ENCODE data around the gene MAP1LC3C.
A peak's percentile ranks its signal among the peaks of the same experiment; 100 is the strongest.
"Not testable (repeated sequence)": the region's sequence is repeated elsewhere in the genome, so short reads cannot be mapped to it uniquely, and the experiment has no call there.

Gene MAP1LC3C

GRCh38 chr1:241994171-241994570, 4.7 kb downstream of the MAP1LC3C start:
- Histone ChIP-seq H4K20me1 (ENCODE audit: insufficient read depth) (no peaks in the 10 kb centered on the region), H3K27me3 (ENCODE audit: insufficient read depth, low read depth) (no peaks in the 10 kb centered on the region), H3K79me2 (ENCODE audit: insufficient read depth, low read depth) (no peaks in the 10 kb centered on the region), H2AFZ (ENCODE audit: low read depth) (no peak overlapping the region), H3K36me3 (ENCODE audit: insufficient read depth) (no peaks in the 10 kb centered on the region), H3K4me3 (IDR thresholded peaks at IDR 0.05; ENCODE audit: insufficient read depth, low read depth, low read length) (no peak overlapping the region), H3K4me1 (ENCODE audit: low read depth, poor library complexity, severe bottlenecking) (no peaks in the 10 kb centered on the region), H3K27ac (no peak overlapping the region), H3K9ac (no peak overlapping the region), H3K4me2 (no peak overlapping the region)
- no peak for TF ChIP-seq CTCF (conservative IDR thresholded peaks at IDR 0.05; ENCODE audit: low read depth, low read length)

- Histone ChIP-seq H3K79me2 (ENCODE audit: insufficient read depth, low read depth) (no peaks in the 10 kb centered on the region), H3K4me1 (ENCODE audit: low read depth, poor library complexity, severe bottlenecking) (no peaks in the 10 kb centered on the region), H3K36me3 (ENCODE audit: insufficient read depth) (no peaks in the 10 kb centered on the region), H3K27me3 (ENCODE audit: insufficient read depth, low read depth) (no peaks in the 10 kb centered on the region), H3K4me2 (no peak overlapping the region), H4K20me1 (ENCODE audit: insufficient read depth) (no peaks in the 10 kb centered on the region), H3K27ac (no peak overlapping the region), H2AFZ (ENCODE audit: low read depth) (no peak overlapping the region), H3K4me3 (IDR thresholded peaks at IDR 0.05; ENCODE audit: insufficient read depth, low read depth, low read length) (no peak overlapping the region), H3K9ac (no peak overlapping the region)
- no peak for TF ChIP-seq CTCF (conservative IDR thresholded peaks at IDR 0.05; ENCODE audit: low read depth, low read length)
Measured at GRCh38 chr1:241992734-241993133, 6.2 kb downstream of the MAP1LC3C start.

GRCh38 chr1:241990040-241990439, 8.9 kb downstream of the MAP1LC3C start:
- no peak overlapping the region for H3K4me2 ChIP-seq
- no peak overlapping the region for H3K4me3 ChIP-seq (IDR thresholded peaks at IDR 0.05; ENCODE audit: insufficient read depth, low read depth, low read length)

GRCh38 chr1:241988389-241988930, 10.4 kb downstream of the MAP1LC3C start:
- not testable (repeated sequence) for H3K27ac ChIP-seq; H4K20me1 ChIP-seq (ENCODE audit: insufficient read depth); H3K4me3 ChIP-seq (IDR thresholded peaks at IDR 0.05; ENCODE audit: insufficient read depth, low read depth, low read length); H3K9ac ChIP-seq; H3K4me1 ChIP-seq (ENCODE audit: low read depth, poor library complexity, severe bottlenecking); H3K27me3 ChIP-seq (ENCODE audit: insufficient read depth, low read depth); H3K79me2 ChIP-seq (ENCODE audit: insufficient read depth, low read depth); H3K36me3 ChIP-seq (ENCODE audit: insufficient read depth); H2AFZ ChIP-seq (ENCODE audit: low read depth); H3K4me2 ChIP-seq

More at GRCh38 chr1:241990040-241990439, 8.9 kb downstream of the MAP1LC3C start:
- Histone ChIP-seq H3K36me3 (ENCODE audit: insufficient read depth) (no peaks in the 10 kb centered on the region), H3K79me2 (ENCODE audit: insufficient read depth, low read depth) (no peaks in the 10 kb centered on the region), H3K9ac (no peak overlapping the region), H4K20me1 (ENCODE audit: insufficient read depth) (no peaks in the 10 kb centered on the region), H3K27me3 (ENCODE audit: insufficient read depth, low read depth) (no peaks in the 10 kb centered on the region), H2AFZ (ENCODE audit: low read depth) (no peak overlapping the region), H3K27ac (no peak overlapping the region), H3K4me1 (ENCODE audit: low read depth, poor library complexity, severe bottlenecking) (no peaks in the 10 kb centered on the region)
- TF ChIP-seq CTCF (conservative IDR thresholded peaks at IDR 0.05; ENCODE audit: low read depth, low read length): no peak

- H3K4me1 ChIP-seq (ENCODE audit: low read depth, poor library complexity, severe bottlenecking): no peaks in the 10 kb centered on the region
- no peaks in the 10 kb centered on the region for H3K79me2 ChIP-seq (ENCODE audit: insufficient read depth, low read depth)
- H3K27ac ChIP-seq: no peak overlapping the region
- H3K27me3 ChIP-seq (ENCODE audit: insufficient read depth, low read depth): no peaks in the 10 kb centered on the region
- H3K4me3 ChIP-seq (IDR thresholded peaks at IDR 0.05; ENCODE audit: insufficient read depth, low read depth, low read length): no peak overlapping the region
- no peak overlapping the region for H2AFZ ChIP-seq (ENCODE audit: low read depth)
- no peak overlapping the region for H3K4me2 ChIP-seq
- no peaks in the 10 kb centered on the region for H4K20me1 ChIP-seq (ENCODE audit: insufficient read depth)
- H3K9ac ChIP-seq: no peak overlapping the region
- TF ChIP-seq CTCF (conservative IDR thresholded peaks at IDR 0.05; ENCODE audit: low read depth, low read length): peak; percentile 46
- no peaks in the 10 kb centered on the region for H3K36me3 ChIP-seq (ENCODE audit: insufficient read depth)
Measured at GRCh38 chr1:241985787-241986186, 13.1 kb downstream of the MAP1LC3C start.
